Measurements from ENCODE around the gene ARHGAP27.
"Not testable (repeated sequence)": the region's sequence is repeated elsewhere in the genome, so short reads cannot be mapped to it uniquely, and the experiment has no call there.

Gene ARHGAP27

DNA sequence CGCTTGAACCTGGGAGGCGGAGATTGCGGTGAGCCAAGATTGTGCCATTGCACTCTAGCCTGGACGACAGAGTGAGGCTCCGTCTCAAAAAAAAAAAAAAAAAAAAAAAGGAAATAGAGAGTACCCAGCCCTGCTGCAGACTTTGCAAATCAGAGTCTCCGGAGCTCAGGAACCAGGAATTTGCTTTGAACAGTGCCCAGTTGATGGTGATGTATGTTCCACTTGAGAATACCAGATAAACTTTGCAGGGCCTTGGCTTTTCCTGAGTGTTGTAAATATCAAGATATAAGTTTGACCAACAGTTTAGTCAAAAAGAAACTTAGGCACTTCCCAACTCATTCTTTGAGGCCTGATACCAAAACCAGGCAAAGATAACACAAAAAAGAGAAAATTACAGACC, 85.2 kb downstream of the ARHGAP27 start:
- no peak for DNase-seq

- DNase-seq, result no peak
Measured at GRCh38 chr17:45346216-45347015, 86.3 kb downstream of the ARHGAP27 start.

- no peak for DNase-seq
Measured at GRCh38 chr17:45345554-45346215, 87.0 kb downstream of the ARHGAP27 start.

DNA sequence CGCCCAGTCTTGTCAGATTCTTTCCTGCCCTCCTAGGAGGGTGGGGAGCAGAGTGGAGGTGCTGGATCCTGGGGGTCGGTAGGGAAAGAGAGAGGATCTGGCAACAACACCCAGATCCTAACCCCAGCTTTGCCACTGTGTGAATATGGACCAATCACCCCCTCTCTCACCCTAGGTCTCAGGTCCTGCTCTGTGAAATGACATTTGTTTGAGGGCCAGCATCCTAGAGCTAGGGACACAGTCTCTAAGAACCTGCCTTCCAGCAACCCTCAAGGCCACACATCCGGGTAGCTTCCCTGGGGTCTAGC, 87.5 kb downstream of the ARHGAP27 start:
- DNase-seq, result no peak

- DNase-seq, result not testable (repeated sequence)
Measured at GRCh38 chr17:45343967-45344664, 88.6 kb downstream of the ARHGAP27 start.
